Transverse colon (tissue), 3 donors: Measurements from ENCODE around the gene FTCD.

Experiments used
- POLR2A ChIP-seq: fragments of 450-650 bp; IDR thresholded peaks from one replicate; pipeline ENCODE4 v1.6.1; 2016; ENCODE audit warnings: antibody characterized with exemption, mild to moderate bottlenecking, moderate library complexity
- POLR2AphosphoS5 ChIP-seq, 3 donors: sonication (generic); formaldehyde crosslinking; IDR thresholded peaks; one replicate each; pipeline ENCODE4 v1.6.1; 2016; ENCODE audit warnings: antibody characterized with exemption in 3 of 3

GRCh38 chr21:46190491-46191131 lies 35.2 kb upstream of the FTCD start:
- TF ChIP-seq POLR2A (no peak), POLR2AphosphoS5 (IDR thresholded peaks at IDR 0.05) (no peak)
